NCI-H146 (cell line): Measurements from ENCODE around the gene ZBTB24.

Experiments used
- DNase-seq: peaks from one replicate; lab custom pipeline; 2025; lab: John Stamatoyannopoulos, UW

The ZBTB24 gene

DNA sequence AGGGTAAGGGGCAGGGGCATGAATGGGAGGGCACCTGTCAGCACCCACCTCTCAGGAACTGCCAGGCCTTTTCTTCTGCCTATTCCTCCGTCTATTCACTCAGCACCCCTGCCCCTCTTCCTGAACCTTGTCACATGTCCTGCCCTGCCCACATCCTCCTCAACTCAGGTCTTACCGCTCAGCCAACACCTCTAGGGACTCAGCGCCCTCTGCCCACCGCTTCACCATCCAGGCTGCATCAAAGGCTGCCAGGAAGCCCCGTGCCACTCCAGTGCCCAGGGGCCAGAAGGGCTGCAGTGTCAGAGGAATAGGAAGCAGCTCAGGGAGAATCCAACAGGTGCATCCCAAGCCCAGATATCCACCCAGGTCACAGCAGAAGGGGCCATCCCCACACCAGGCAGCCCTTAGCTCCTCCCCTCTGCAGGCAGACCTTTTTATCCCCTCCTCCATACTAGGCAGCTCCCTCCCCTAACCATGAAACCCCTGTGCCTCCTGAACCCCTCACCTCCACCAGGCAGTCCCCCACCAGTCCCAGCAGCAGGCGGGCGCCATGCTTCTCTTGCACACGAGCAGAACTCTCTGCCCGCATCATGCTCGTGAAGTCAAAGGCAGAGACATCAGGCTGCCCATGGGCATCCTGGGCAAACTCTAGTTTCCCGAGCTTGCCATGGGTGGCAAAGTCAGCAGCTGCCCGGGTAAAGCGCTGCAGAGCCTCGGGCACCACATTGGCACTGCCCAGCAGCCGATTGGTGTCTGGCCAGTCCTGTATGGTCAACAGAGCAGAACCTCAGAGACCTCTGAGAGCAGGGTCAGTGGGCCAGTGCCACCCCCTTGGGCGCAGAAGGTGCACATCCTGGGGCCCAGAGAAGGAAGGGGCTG lies 33.0 kb downstream of the ZBTB24 start:
- no peak for DNase-seq

DNA sequence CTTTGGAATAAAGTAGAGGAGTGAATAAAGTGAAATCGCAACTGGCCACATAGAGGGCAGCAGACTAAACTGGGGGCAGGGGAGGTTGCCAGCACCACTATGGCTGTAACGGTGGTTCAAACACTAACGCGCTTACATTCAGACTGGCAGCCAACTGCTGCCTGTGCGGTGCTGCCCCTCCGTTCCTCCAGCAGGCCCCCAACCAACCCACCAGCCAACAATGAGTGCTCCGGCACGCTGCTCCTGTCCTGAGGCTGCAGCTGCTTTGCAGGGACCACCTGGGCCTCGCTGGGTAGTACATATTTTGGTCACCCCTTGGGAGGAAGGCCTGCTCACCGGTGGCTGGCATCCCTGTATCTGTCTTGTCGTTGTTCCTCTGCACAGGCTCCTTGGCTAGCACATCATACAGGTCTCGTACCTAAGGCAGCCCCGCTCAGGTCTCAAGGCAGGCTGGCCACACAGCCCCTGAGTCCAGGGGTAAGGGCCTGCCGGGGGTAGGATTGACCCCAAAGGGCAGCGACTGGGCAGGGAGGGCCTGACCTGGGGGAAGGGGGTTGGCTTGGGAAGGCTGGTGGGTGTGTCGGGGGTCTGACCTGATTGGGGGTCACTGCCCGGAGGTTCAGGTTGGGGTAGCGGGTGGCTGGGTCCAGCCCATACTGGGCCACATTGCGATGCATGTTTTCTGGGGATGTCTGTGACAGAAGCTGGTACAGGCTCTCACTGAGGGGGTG lies 33.8 kb downstream of the ZBTB24 start:
- DNase-seq: no peak

DNA sequence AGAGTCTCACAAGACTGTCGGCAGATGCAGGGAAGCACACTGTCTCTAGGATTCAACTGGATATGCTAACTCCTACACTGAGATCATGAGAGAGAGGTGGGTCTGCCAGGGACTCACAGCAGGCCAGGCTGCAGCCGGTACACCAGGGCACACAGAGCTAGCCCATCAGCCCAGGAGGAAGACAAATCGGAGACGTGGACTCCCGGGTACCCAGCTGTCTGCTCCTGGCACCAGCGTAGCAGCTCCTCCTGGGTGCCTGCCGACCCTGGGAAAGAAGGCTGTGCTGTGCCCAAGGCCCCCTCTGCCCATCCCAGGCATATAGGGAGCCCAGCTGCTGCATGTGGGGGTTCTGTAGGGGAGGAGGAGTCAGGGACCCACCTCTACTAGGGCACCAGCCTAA lies 34.4 kb downstream of the ZBTB24 start:
- no peak for DNase-seq

DNA sequence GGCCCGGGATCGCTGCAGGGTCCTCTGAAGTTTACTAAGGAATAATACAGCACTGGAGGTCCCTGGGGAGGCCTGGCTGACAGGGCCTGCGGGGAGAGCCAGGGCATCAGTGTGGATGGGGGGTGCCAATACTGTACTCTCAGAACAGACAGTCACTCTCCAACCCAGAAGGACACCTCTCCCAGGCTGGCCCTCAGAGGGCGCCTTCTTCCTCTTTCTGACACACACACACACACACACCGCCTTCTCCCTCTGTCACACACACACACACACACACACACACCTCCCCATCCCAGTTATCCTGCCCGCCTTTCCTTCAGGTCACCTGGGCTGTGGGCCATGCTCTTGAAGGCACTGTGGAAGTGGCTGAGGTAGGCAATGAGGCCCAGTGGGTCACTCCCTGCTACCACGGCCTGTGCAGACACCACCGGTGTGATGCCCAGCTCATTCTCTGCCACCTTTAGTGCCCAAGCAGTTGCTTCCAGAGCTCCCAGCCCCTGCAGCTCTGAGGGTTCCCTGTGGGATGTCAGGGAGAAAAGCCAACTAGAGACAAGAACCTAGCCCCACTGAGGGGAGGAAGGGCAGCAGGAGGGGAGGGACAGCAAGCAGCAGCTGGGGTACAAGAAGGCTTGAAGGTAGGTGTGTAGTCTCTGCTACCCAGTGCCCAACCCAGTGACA lies 35.0 kb downstream of the ZBTB24 start:
- DNase-seq: no peak

DNA sequence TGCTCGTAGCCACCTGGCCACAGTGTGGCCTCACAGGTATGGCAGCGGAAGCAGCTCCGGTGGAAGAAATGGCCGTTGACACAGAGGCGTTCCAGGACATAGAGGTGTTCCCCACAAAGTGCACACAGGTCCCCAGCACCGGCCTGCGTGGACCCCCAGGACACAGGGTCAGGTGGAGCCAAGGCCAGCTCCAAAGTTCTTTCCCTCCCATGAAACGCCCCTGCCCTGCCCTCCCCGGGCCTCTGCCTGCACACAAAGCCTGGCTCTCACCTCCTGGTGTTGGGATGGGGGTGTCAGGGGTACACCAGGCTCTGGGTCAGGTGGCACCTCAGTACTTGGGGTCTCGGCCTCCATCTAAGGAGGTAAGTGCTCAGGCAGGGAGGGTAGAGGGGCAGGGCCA lies 35.9 kb downstream of the ZBTB24 start:
- no peak for DNase-seq

DNA sequence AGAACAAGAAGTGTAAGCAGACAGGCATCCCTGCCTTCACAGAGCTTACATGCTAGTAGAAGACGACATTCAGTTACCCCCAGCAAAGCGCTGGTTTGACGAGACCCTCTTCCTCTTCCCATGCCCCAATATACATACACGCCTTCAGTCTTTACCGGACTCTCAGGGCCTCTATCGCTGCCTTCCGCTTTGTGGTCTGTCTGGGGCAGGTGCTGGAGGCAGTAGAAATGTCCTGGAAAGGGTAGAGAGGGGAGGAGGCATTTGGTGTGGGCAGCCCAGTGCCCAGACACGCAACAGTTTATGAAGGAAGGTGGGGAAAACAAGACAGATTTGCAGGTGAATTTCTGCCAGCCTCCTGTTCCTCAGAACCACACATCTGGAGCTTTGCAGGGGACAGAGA lies 36.5 kb downstream of the ZBTB24 start:
- DNase-seq: no peak

DNA sequence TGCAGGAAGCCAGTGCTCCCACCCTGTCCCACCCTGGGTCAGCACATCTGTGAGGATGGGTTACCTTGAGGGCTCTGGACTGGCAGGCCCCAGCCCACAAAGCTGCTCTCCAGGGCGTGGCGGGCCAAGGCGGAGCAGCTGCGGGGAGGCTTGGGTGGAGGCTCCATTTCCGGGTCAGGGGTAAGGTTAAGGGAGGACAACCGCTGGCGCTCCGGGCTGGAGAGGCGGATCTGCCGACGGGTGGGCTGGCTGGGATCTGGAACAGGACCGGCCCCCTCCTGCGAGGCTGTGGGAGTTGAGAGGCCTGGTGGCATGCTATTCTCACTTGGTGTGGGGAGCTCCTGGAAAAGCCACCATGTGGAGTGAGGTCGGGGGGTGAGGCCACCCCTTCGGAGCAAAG lies 36.9 kb downstream of the ZBTB24 start:
- no peak for DNase-seq

DNA sequence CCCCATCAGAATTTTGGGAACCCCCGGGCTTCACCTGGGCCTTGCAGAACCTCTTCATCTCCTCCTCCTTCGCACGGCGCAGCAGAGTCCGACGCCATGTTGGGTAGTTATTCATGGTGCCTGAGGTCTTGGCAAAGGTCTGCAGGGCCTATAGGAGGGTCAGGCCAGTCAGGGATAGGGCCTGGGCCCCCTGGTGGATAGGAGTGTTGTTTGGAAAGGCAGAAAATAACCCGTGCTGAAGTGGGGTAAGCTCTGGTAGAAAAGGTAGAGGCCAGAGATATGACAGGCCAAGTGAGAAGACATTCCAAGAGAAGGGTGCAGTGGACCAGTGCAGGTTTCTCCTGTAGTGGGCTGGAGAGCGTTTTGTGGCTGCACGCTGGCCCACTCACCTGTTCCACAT lies 37.6 kb downstream of the ZBTB24 start:
- no peak for DNase-seq

DNA sequence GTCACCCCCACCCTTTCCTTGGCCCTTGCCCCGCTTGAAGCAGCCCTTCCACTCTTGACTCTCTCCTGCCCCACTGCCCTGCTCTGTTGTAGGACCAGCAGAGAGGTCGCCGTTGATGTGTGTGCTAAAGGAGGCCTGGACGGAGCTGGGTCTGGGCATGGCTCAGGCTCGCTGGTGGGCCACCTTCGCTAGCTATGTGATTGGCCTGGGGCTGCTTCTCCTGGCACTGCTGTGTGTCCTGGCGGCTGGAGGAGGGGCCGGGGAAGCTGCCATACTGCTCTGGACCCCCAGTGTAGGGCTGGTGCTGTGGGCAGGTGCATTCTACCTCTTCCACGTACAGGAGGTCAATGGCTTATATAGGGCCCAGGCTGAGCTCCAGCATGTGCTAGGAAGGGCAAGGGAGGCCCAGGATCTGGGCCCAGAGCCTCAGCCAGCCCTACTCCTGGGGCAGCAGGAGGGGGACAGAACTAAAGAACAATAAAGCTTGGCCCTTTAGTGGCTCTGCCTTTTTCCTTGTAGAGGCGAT lies 39.5 kb downstream of the ZBTB24 start:
- no peak for DNase-seq

DNA sequence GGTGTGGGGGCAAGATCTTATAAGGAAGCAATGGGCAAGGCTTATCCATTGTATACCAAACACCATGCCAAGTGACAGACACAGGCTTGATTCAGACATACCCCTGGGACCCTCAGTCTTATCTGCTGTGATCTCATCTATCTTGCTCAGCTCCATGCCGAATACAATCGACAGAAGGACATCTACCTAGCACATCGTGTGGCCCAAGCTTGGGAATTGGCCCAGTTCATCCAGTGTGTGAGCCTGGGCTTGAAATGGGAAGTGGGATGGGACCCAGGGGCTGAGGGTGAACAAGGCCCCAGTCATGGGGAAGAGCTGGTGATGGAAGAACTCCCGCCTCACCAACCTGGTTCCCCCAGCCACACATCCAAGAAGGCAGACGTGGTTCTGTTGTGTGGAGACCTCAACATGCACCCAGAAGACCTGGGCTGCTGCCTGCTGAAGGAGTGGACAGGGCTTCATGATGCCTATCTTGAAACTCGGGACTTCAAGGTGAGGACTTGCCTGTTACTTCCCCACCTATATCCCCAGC lies 40.6 kb downstream of the ZBTB24 start:
- no peak for DNase-seq

DNA sequence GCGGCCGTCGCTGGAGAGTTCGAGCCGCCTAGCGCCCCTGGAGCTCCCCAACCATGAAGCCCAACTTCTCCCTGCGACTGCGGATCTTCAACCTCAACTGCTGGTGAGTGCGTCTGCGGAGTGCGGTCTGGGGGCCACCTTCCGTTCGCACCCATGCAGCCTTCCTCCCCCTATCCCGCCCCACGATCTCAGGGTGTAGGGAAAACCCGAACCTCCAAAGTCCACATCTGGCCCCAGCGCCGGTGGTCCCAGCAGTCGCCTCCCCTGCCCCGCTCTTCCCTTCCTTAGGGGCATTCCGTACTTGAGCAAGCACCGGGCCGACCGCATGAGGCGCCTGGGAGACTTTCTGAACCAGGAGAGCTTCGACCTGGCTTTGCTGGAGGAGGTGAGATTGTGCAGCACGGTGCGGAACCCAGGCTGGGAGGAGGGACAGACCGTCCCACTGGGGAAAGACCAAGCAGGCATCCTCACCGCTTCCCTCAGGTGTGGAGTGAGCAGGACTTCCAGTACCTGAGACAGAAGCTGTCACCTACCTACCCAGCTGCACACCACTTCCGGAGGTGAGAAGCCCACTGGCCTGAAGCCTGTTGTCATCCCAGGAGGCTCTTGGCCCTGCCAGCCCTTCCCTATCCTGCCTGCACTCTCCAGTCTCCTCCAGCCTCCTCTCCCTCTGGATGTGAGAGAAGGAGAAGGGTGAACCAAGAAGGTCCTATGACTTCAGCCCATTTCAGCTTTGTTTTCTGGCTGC lies 41.8 kb downstream of the ZBTB24 start:
- peak; percentile 62 for DNase-seq

DNA sequence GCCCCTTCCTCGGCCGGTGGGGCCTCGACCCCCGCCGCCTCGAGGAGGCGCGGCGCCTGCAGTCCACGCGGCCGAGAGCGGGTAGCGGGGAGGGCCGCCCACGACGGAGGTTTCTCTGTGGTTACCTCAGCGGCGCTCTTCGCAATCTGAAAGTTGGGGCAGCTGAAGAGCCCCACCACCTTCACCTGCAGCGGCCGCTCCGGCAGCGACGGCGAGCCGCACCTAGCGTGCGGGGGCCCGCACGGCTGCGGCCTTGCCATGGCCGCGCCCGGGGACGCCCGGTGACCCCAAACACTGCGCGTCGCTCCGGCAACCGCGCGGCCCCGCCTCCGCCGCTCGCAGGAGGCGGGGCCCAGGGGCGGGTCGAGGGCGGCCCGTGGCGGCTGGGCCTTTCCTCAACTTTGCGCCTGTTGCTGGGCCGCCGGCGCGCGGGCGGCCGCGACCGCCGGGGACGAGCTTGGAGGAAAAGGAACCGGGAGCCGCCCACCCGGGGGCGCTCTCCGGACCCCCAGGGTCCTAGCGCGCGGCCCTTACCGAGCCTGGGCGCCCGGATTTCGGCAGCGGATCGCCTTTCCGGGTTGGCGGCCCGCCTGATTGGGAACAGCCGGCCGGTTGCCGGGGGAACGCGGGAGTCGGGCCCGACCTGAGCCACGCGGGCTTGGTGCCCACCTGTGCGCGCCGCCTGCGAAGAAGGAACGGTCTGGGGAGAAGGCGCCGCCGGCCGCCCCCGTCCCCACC lies 42.5 kb downstream of the ZBTB24 start, which contains the start of the genes PPIL6 and SMPD2:
TSS of gene PPIL6 (minus strand) at position 298 of the 738 bp plus-strand sequence. CDS start at position 260, 38 bp downstream.
TSS of gene SMPD2 (plus strand) at position 394 of the 738 bp plus-strand sequence. CDS start 398 bp downstream, outside the sequence.
- DNase-seq: peak; percentile 83

DNA sequence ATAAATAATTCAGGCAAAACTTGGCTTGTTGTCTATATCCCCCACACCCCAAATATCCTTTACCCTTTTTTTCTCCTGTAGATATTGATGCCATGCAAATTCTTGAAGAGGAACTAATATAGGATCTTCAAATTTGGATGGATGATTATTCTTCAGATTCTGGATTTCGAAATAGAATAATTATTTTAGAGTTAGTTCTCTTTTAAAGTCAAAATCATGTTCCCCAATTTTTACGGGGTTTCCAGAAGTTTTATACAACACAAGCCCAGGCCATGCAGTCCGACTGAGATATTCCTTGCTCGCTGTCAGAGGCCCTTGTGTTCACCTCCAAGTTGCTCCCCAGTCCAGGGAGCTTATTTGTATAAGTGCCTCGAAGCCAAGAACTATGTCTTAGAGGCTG lies 47.0 kb downstream of the ZBTB24 start:
- no peak for DNase-seq

DNA sequence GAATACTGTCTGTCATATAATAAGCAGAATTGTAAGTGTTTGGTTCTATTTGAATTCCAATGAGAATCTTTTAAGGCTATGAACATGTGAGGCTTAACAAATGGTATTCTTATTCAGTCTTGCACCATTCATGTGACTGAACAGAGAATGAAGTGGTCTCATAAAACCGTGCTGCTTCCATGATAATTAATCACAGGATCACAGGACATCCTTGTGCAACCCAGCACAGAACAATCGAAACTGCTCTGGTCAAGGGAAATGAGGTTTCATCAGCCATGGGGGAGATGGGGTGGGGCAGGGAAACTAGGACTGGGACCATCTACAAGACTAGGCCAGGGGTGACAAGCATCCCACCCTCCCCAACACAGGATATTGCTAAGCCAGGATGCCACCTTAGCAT lies 48.6 kb downstream of the ZBTB24 start:
- no peak for DNase-seq

DNA sequence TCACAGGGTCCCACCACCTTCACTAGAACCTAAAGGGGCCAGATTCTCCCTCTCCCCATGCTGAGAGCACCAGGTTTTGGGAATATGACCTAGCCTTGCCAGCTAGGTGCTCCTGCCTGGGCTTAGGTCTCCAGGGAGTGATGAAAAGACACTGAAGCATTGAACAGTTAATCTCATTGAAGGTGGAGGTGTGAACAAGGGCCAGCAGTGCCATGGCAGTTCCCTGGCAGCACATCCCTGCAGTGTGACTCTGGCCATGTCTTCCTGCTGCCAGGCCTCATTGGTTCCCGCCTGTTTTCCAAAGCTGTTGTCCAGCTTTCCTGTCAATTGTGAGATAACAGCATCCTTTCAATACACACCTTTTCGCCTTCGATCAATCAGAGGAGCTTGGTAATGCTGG lies 53.5 kb downstream of the ZBTB24 start:
- no peak for DNase-seq

DNA sequence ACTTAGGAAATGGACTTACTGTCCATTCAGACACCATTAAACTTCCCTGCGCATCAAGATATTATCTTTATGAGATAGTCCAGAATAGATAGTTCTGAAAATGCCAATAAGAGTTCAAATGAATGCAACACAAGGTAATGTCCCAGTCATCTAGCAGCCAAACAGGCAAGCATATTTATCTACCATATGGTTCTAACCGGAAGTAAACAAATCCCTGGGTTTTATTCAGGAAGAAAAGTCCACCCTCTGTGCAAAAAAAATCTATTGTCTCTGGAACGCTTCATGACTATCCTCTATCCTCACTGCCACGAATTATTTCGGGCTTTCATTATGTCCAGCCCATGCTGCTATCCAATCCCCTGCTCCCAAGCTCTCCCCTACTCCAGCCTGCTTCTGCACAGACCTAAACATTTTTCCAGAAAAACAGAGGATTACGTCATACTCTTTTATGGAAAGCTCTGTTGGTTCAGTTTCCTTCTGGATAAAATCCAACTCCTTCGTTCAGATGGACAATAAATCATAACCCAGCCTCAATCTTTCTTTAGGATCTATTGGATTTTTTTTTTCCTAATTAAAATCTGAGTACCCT lies 54.0 kb downstream of the ZBTB24 start:
- DNase-seq: no peak

DNA sequence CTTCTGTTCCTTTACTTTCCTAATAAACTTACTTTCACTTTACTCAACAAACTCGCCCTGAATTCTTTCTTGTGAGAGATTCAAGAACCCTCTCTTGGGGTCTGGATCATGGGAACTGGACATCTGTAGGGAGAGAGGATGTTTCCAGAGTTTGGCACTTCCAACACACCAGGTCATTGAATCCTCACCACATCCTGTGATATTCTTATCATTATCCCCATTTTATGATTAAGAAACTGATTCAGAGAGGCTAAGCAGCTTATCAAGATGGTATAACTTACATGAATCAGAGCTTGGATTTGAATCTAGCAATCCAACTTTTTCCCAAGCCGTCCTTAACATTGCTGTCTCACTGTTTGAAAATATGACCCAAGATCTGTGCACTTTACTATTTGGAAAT lies 58.1 kb downstream of the ZBTB24 start:
- no peak for DNase-seq

DNA sequence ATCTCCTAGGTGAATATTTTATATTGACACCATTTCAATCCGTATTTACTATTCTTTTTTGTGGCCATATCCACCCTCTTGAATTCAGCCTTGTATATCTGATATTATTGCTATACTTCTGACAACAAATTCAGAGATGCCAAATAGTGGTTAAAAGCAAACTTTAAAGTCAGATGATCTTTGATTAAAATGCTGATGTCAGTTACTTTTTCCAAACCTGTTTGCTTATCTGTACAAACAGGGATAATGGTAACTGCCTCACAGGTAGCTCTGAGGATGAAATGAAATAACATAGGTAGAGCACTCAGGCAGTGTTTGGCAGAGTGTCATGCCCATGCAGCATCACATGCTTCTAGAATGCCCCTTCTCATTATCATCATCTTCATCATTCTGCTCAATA lies 61.8 kb downstream of the ZBTB24 start:
- no peak for DNase-seq

DNA sequence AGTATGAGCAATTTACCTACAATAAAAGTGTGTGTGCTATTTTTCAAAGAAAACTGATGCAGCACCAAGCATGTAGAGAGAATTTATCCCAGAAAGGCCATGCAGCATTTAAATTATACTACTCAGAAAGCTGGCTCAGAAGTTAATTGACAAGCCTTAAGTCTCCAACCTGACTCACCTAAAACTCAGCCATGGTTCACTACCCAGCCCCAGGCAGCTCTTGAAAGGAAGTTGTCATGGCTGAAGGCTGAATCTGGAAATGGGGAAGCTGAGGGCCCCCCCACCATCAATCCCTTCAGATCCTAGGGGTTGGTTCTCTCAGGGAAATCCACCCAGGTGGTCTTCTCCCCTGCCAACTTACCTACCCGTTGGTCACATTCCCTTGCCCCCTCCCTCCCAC lies 62.3 kb downstream of the ZBTB24 start:
- DNase-seq: no peak

DNA sequence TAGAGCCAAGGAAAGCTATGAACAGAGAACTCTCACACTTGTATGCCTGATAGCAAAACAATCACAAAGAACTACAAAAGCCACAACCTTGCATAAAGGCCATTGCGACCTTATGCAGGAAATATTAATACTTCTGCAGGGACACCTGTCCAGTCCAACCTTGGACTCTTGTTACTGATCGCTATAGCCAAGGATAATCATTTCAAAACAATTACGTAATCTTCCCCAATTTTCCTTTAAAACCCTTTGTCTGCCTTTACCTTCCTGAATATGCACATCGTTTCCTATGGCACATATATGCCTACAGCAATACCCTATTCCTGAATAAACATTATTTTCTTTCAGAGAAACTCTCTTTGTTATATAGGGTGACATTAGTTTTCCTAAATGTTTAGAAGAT lies 65.4 kb downstream of the ZBTB24 start:
- no peak for DNase-seq
